ENCODE measurements around the gene C19orf67.

The C19orf67 gene

DNA sequence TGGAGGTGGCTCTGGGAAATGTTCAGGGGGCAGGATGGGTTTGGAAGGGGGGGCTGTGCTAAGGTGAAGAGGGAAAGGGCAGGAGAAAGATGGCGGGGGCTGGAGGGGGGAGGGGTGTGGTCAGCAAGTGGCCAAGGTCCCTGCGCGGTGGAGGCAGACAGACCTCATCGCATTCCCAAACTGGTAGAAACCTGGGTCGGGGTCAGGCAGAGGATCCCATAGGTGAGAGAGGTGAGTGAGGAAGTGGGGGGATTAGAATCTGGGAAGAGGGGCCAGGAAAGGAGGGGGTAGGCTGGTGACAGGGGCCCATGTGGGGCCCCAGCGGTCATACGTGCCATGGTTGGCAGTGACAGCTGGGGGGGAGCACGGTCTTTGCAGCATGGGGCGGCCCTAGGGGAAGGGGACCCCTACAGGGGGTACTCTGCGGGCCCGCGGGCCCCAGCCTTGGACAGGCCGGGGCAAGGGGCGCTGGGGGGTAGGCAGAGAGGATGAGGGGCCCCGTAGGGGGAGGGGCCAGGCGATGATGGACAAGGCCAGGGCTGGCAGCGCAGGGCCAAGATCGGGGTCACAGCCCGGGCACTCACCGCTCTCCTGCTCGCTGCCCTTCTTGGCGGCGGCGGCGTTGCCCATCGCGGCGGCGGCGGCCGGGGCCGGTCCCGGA, 31.5 kb upstream of the C19orf67 start (continued):
- TF ChIP-seq KLF1 (tag by site-specific recombination; IDR thresholded peaks at IDR 0.05) (peak; percentile 31; the same call in 1 of the 2 replicates), ZNF549 (tag by site-specific recombination; IDR thresholded peaks at IDR 0.05) (no peak), KLF9 (tag by site-specific recombination; IDR thresholded peaks at IDR 0.05; ENCODE audit: low read depth) (peak; percentile 55; the same call in 1 of the 2 replicates), ZNF768 (tag by site-specific recombination; IDR thresholded peaks at IDR 0.05) (no peak), ELK4 (IDR thresholded peaks at IDR 0.05; ENCODE audit: borderline replicate concordance, low read depth, low read length) (no peak), ZNF792 (tag by site-specific recombination; IDR thresholded peaks at IDR 0.05) (peak; percentile 37; the same call in 1 of the 2 replicates), ZBTB8A (tag by site-specific recombination; IDR thresholded peaks at IDR 0.05) (0 out of 2 replicates have a peak, but pooled peaks have one; percentile 28), ZXDB (tag by site-specific recombination; IDR thresholded peaks at IDR 0.05) (peak; percentile 22), ZNF677 (tag by site-specific recombination; IDR thresholded peaks at IDR 0.05) (no peak), ZNF530 (tag by site-specific recombination; IDR thresholded peaks at IDR 0.05; ENCODE audit: low read depth) (no peak), ZNF639 (tag by site-specific recombination; IDR thresholded peaks at IDR 0.05) (0 out of 2 replicates have a peak, but pooled peaks have one; percentile 23), ZNF398 (tag by site-specific recombination; IDR thresholded peaks at IDR 0.05) (peak; percentile 90), GFI1B (tag by site-specific recombination; IDR thresholded peaks at IDR 0.05) (0 out of 2 replicates have a peak, but pooled peaks have one; percentile 11)
- TF ChIP-seq, protein P1, sequence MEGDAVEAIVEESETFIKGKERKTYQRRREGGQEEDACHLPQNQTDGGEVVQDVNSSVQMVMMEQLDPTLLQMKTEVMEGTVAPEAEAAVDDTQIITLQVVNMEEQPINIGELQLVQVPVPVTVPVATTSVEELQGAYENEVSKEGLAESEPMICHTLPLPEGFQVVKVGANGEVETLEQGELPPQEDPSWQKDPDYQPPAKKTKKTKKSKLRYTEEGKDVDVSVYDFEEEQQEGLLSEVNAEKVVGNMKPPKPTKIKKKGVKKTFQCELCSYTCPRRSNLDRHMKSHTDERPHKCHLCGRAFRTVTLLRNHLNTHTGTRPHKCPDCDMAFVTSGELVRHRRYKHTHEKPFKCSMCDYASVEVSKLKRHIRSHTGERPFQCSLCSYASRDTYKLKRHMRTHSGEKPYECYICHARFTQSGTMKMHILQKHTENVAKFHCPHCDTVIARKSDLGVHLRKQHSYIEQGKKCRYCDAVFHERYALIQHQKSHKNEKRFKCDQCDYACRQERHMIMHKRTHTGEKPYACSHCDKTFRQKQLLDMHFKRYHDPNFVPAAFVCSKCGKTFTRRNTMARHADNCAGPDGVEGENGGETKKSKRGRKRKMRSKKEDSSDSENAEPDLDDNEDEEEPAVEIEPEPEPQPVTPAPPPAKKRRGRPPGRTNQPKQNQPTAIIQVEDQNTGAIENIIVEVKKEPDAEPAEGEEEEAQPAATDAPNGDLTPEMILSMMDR (tag by site-specific recombination; IDR thresholded peaks at IDR 0.05), result peak; percentile 48; the same call in 1 of the 2 replicates
- TF ChIP-seq, protein P2, sequence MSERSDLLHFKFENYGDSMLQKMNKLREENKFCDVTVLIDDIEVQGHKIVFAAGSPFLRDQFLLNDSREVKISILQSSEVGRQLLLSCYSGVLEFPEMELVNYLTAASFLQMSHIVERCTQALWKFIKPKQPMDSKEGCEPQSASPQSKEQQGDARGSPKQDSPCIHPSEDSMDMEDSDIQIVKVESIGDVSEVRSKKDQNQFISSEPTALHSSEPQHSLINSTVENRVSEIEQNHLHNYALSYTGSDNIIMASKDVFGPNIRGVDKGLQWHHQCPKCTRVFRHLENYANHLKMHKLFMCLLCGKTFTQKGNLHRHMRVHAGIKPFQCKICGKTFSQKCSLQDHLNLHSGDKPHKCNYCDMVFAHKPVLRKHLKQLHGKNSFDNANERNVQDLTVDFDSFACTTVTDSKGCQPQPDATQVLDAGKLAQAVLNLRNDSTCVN (tag by site-specific recombination; optimal IDR thresholded peaks at IDR 0.05), result peak; percentile 12

- ChIA-PET CTCF (interaction anchor here (1.3 to 3.5 kb wide), 2 partner anchors 20 kb away, joined by 3 to 26 read pairs; partner anchors contain the start of gene ASF1B), POLR2A (interaction anchor here (5.7 kb wide), 1 partner anchor 20 kb away, joined by 45 read pairs; the partner anchor contains the start of gene ASF1B)
- H3K4me1 ChIP-seq (ENCODE audit: control insufficient read depth, insufficient read depth, low read length), result peaks cover 11% of the 10 kb centered on the region
- no peak for TF ChIP-seq ZNF560 (tag by site-specific recombination; IDR thresholded peaks at IDR 0.05; ENCODE audit: borderline replicate concordance)
- peak; percentile 84 for TF ChIP-seq ZNF677 (tag by site-specific recombination; IDR thresholded peaks at IDR 0.05)
- H3K36me3 ChIP-seq (ENCODE audit: control insufficient read depth in 2 of 2, insufficient read depth in 1 of 2, low read length in 2 of 2), result peaks cover 0 to 18% of the 10 kb centered on the region in 2 experiments; a peak in 2 of 3 replicates
- no peak overlapping the region for H3K27ac ChIP-seq (ENCODE audit: extremely low read depth, low read depth, low read length)
- H3K4me3 ChIP-seq (ENCODE audit: low read depth, low read length), result peak overlapping the region; percentile 76
- no peaks in the 10 kb centered on the region for H3K9me3 ChIP-seq (ENCODE audit: control insufficient read depth, insufficient read depth, low read depth, low read length)
Observed at GRCh38 chr19:14116525-14116917, 30.9 kb upstream of the C19orf67 start.
